Heart left ventricle (tissue), 16 donors: ENCODE measurements around the gene FLRT1. TPM values are rescaled to one million over a fixed set of nuclear protein-coding genes. Genes with fewer than 3 reads are reported as not detected.

Experiments used
- ATAC-seq, 4 donors: fragments of 200-7000 bp; cut with Tn5 transposase; one replicate each; pipeline ENCODE4 v1.9.1; 2020 to 2022; ENCODE audit warnings: moderate library complexity in 4 of 4, mild to moderate bottlenecking in 3 of 4, moderate number of reproducible peaks in 1 of 4
- DNase-seq, 5 donors: peaks; one replicate each; pipeline ENCODE4 v3.0.0-alpha.2; 2020
- H3K27ac ChIP-seq, 12 donors: fragments of 200-600 bp; sonication (generic) in 4 of 12; one replicate each; pipeline versions ENCODE4 v1.5.0 to v1.8.0; 2016 to 2022; ENCODE audit warnings: mild to moderate bottlenecking in 2 of 12
- H3K27me3 ChIP-seq, 9 donors: fragments of 200-600 bp; sonication (generic) in 2 of 9; one replicate each; pipeline versions ENCODE4 v1.5.1 to v1.8.0; 2016 to 2022; ENCODE audit warnings: mild to moderate bottlenecking in 3 of 9
- H3K36me3 ChIP-seq, 9 donors: fragments of 200-600 bp; sonication (generic) in 2 of 9; one replicate each; pipeline versions ENCODE4 v1.5.0 to v1.8.0; 2018 to 2022; ENCODE audit warnings: mild to moderate bottlenecking in 2 of 9
- H3K4me1 ChIP-seq, 12 donors: fragments of 200-600 bp; sonication (generic) in 4 of 12; one replicate each; pipeline versions ENCODE4 v1.5.0 to v1.8.0; 2016 to 2022; ENCODE audit warnings: mild to moderate bottlenecking in 3 of 12
- H3K4me3 ChIP-seq, 12 donors: fragments of 200-600 bp; sonication (generic) in 4 of 12; one replicate each; pipeline versions ENCODE4 v1.5.0 to v1.8.0; 2017 to 2022; ENCODE audit warnings: mild to moderate bottlenecking in 9 of 12, moderate library complexity in 4 of 12
- H3K9me3 ChIP-seq, 12 donors: fragments of 200-600 bp; sonication (generic) in 4 of 12; one replicate each; pipeline versions ENCODE4 v1.5.0 to v1.8.0; 2016 to 2022; ENCODE audit warnings: mild to moderate bottlenecking in 1 of 12
- POLR2A ChIP-seq, 2 donors: fragments of 450-650 bp; IDR thresholded peaks; one replicate each; pipeline ENCODE4 v1.6.1; 2017; ENCODE audit warnings: antibody characterized with exemption in 2 of 2, mild to moderate bottlenecking in 2 of 2, moderate library complexity in 2 of 2
- WGBS, 4 donors: extraction: QIAGEN DNeasy Blood & Tissue Kit in 2 of 4; methylation state at CpG; one replicate each; pipeline versions ENCODE4 v1.1.5 to v1.1.7; 2013 to 2018; 5-methylcytosine and 5-hydroxymethylcytosine counted together
- intact Hi-C, 10 donors: fragments of 100-400 bp; cut with DNase I; formaldehyde crosslinking; loops; one replicate each; pipeline versions ENCODE4 v1.11.1 to v1.14.2; 2022
- polyA plus RNA-seq, 2 donors: library from polyadenylated mRNA; stranded (reverse); fragments of 200-250 nt; gene quantifications; one replicate each; pipeline ENCODE4 v1.2.3, GENCODE V29; 2013
- total RNA-seq, 9 donors: library from RNA; depleted of rRNA in 2 of 9; stranded (reverse); fragments of >200 nt in 2 of 9; fragmentation: NEBNext Ultra II Directional in 3 of 9; extraction: Animal tissue kit (Norgen Biotek cat#: 25700) in 3 of 9; gene quantifications; one replicate each; pipeline versions ENCODE4 v1.1.0 to v1.2.4, GENCODE V29; 2016 to 2023
- TF ChIP-seq, protein P1 (sequence below), 12 donors: fragments of 200-600 bp; sonication (generic) in 4 of 12; IDR thresholded peaks; one replicate each; pipeline versions ENCODE4 v1.5.0 to v1.8.0; 2018 to 2022; ENCODE audit warnings: antibody characterized with exemption in 12 of 12, mild to moderate bottlenecking in 5 of 12
- donor health status: ischemic (EF 13 %, LVEDD 7.1; RV severe dilation, severe dysfunction).
- donor health status: healthy with polysubstance abuse.
- donor health status: DM: no; HTN: yes; CAD: no.
- donor health status: DM: no; HTN: no; CAD: no.
- donor health status: ischemic (EF 25% LVEDD 6.9; RV normal size, moderate dysfunction).
- donor health status: ischemic (EF 25% LVEDD 5.7; RV mildly dilated, moderate dysfunction).
- donor health status: healthy.
- donor health status: DM: yes; HTN: yes; CAD: no.
- donor health status: ischemic (EF 35%, LVEDD 5.7; RV mildly dilated, moderate dysfunction).
- donor health status: nonischemic (EF 11% LVEDD 7.7; RV severe dilation, severe dysfunction).
- donor health status: DM: yes; HTN: yes; CAD: no.
- donor health status: PGD.
- donor health status: ischemic (EF 29% LVEDD 5.4; RV normal size, mild dysfunction).
- donor health status: nonischemic (EF 23%, LVEDD 6.1; RV moderate dilation, normal function).

FLRT1 gene
- total and polyA plus RNA-seq, 11 donors: 0.20 to 1.4 (median 0.37) TPM

DNA sequence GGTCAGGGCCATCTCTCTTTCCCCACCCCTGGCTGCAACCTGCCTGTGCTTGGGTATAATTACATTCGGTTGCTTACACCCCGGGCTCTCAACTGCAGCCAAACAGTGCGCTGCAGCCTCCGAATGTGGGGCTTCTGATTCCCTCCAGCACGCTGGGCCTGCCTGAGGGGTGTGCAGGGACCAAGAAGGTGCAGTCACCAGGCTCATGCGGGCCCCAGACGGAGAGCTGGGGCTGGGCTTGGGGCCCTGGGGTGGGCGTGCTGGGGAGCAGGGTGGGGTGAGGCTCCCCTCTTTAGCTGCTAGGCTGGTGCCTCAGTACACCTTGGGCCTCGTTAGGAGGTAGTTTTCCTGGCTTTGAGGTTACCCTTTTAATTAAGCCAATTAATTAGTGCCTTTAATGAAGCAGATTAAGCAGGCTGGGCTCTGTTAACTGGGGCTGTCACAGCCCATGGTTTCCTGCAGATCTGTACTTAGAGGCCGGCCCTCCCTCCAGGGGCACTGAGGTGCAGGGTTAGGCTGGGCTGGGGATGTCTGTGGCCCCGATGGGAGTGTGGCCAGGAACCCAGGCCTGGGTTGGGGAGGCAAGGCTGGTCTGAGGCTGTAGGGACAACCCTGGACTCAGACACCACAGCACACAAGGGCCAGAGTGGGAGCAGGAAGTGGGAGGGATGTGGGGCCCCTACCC, 17.3 kb downstream of the FLRT1 start:
- ATAC-seq: no peak
- H3K36me3 ChIP-seq: no peaks in the 10 kb centered on the region
- 88 to 93% (median 91%) methylated on average over 11 of the region's 11 CpGs for WGBS, 4 donors
- no peak overlapping the region for H3K4me3 ChIP-seq
- intact Hi-C loops: loop anchor here in 1 of 10 donors (10.0 kb wide), 1 partner anchor 72 kb away; no protein-coding TSS in a partner anchor
- DNase-seq: no peak
- peaks cover 0 to 43% (median 14%) of the 10 kb centered on the region in 12 donors for H3K4me1 ChIP-seq
- no peaks in the 10 kb centered on the region for H3K27me3 ChIP-seq
- no peak overlapping the region for H3K27ac ChIP-seq
- H3K9me3 ChIP-seq: no peaks in the 10 kb centered on the region
- no peak for TF ChIP-seq POLR2A (IDR thresholded peaks at IDR 0.05)
- TF ChIP-seq, protein P1, sequence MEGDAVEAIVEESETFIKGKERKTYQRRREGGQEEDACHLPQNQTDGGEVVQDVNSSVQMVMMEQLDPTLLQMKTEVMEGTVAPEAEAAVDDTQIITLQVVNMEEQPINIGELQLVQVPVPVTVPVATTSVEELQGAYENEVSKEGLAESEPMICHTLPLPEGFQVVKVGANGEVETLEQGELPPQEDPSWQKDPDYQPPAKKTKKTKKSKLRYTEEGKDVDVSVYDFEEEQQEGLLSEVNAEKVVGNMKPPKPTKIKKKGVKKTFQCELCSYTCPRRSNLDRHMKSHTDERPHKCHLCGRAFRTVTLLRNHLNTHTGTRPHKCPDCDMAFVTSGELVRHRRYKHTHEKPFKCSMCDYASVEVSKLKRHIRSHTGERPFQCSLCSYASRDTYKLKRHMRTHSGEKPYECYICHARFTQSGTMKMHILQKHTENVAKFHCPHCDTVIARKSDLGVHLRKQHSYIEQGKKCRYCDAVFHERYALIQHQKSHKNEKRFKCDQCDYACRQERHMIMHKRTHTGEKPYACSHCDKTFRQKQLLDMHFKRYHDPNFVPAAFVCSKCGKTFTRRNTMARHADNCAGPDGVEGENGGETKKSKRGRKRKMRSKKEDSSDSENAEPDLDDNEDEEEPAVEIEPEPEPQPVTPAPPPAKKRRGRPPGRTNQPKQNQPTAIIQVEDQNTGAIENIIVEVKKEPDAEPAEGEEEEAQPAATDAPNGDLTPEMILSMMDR (IDR thresholded peaks at IDR 0.05): no peak

DNA sequence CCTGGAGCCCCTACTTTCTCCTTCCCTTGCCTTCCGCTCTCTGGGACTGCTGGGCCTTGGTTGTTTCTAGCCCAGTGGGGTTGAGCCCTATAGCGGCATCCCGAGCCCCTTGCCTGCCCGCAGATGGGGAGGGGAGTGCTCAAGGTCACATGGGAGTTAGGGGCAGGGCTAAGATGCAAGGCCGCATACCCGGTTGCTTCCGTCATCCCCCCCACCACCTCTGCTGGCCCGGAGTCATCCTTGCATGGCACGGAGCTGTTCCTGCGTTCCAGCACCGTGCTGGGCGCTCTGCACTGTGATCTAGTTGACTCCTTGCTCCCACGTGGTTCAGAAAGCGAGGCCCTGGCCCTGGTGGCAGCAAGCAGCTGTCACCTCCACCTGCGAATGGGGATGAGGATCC, 18.0 kb downstream of the FLRT1 start:
- WGBS, 4 donors: 80 to 100% (median 81%) methylated on average over 1 to 15 of the region's 15 CpGs
- intact Hi-C loops: loop anchor here in 1 of 10 donors (10.0 kb wide), 1 partner anchor 71 kb away; no protein-coding TSS in a partner anchor
- ATAC-seq (no peak), DNase-seq (no peak)
- no peak overlapping the region for H3K4me3 ChIP-seq
- TF ChIP-seq, protein P1 (IDR thresholded peaks at IDR 0.05): no peak
- TF ChIP-seq POLR2A (IDR thresholded peaks at IDR 0.05): no peak
- peaks cover 0 to 42% (median 16%) of the 10 kb centered on the region in 12 donors for H3K4me1 ChIP-seq
- H3K27me3 ChIP-seq: no peaks in the 10 kb centered on the region
- H3K27ac ChIP-seq: no peak overlapping the region
- no peaks in the 10 kb centered on the region for H3K36me3 ChIP-seq
- no peaks in the 10 kb centered on the region for H3K9me3 ChIP-seq

DNA sequence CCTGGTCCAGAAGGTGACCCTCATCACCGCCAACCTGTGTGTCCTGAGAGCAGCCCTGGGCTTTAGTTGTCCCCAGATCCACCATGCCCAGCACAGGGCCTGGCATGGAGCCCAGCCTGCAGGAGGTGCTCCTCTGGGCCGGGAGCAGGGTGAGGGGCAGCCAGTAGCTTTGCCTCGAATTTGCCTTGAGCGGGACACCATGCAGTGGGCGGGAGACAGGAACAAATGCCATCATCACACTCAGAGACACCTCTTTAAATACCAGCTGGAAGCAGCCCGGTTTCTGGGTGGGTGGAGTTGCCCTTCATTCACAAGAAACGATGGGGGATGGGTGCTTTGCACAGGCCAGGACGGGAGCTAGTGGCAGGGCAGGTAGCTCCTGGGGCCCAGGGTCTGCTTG, 19.3 kb downstream of the FLRT1 start:
- H3K27ac ChIP-seq: peak overlapping the region in 5 of 12 donors; percentile 46 to 66 (median 54)
- intact Hi-C loops: loop anchor here in 1 of 10 donors (10.0 kb wide), 1 partner anchor 70 kb away; no protein-coding TSS in a partner anchor
- H3K4me3 ChIP-seq: no peak overlapping the region
- peak in 4 of 5 donors; percentile 57 to 87 (median 75) for DNase-seq
- WGBS, 4 donors: 35 to 68% (median 41%) methylated on average over 4 to 8 of the region's 8 CpGs
- H3K36me3 ChIP-seq: no peaks in the 10 kb centered on the region
- H3K9me3 ChIP-seq: no peaks in the 10 kb centered on the region
- peak; percentile 68 to 84 (median 76) for ATAC-seq
- H3K4me1 ChIP-seq: peaks cover 0 to 53% (median 16%) of the 10 kb centered on the region in 12 donors
- peaks cover 0 to 5% (median 0%) of the 10 kb centered on the region in 9 donors for H3K27me3 ChIP-seq
- TF ChIP-seq, protein P1 (IDR thresholded peaks at IDR 0.05): no peak
- TF ChIP-seq POLR2A (IDR thresholded peaks at IDR 0.05): no peak

DNA sequence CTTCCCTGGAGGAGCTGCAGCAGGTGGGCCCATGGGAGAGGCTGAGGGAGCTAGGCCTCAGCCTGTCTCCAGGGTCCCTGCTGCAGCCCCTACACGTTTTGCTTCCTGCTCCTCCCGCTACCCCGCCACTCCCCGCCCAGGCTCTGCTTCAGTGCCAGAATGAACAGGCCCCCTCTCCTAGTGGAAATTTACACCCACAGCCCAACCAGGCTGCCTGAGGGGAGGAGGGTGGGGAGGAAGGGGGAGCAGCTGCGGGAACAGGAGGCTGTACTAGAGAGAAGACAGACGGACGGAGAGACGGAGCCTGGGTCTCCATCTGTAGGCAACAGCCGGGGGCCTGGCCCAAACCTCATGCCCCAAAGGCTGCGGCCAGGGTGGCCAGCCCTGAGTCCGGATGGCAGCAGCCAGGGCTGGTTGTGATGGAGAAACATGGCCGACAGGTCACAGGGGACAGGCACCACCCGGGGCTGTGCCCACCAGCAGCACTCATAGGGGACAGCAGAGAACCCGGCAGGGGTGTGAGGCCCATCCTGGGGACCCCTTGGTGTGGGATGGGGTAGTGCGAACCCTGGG, 20.6 kb downstream of the FLRT1 start:
- intact Hi-C loops: loop anchor here in 1 of 10 donors (10.0 kb wide), 1 partner anchor 69 kb away; no protein-coding TSS in a partner anchor
- Histone ChIP-seq H3K4me1 (peaks cover 2 to 64% (median 18%) of the 10 kb centered on the region in 12 donors), H3K4me3 (no peak overlapping the region), H3K9me3 (no peaks in the 10 kb centered on the region), H3K27me3 (peaks cover 0 to 16% (median 0%) of the 10 kb centered on the region in 9 donors), H3K36me3 (no peaks in the 10 kb centered on the region), H3K27ac (peak overlapping the region in 3 of 12 donors; percentile 57 to 66 (median 64))
- TF ChIP-seq, protein P1 (IDR thresholded peaks at IDR 0.05): no peak
- TF ChIP-seq POLR2A (IDR thresholded peaks at IDR 0.05): no peak
- no peak for DNase-seq
- ATAC-seq: no peak
- WGBS, 4 donors: 75 to 77% (median 77%) methylated on average over 15 of the region's 15 CpGs
